ENCODE measurements around the gene RASAL2. TPM values are rescaled to one million over a fixed set of nuclear protein-coding genes. Genes with fewer than 3 reads are reported as not detected.

The RASAL2 gene
- total RNA-seq, 2 donors from 2014 or later, result 31.0 to 34.8 TPM

GRCh38 chr1:178254433-178254832 lies 160.5 kb downstream of the RASAL2 start:
- intact Hi-C loops (cut with DNase I), result no loop called here
- DNase-seq (ENCODE audit: low spot score), result no peak

- DNase-seq (ENCODE audit: low spot score), result no peak
- intact Hi-C loops (cut with DNase I), result no loop called here
Measured at GRCh38 chr1:178258536-178258935, 164.6 kb downstream of the RASAL2 start.

GRCh38 chr1:178262120-178262500 lies 168.2 kb downstream of the RASAL2 start:
- no peak for DNase-seq (ENCODE audit: low spot score)
- intact Hi-C loops (cut with DNase I), result no loop called here

- intact Hi-C loops (cut with DNase I), result no loop called here
- DNase-seq (ENCODE audit: low spot score), result no peak
Measured at GRCh38 chr1:178263341-178263740, 169.4 kb downstream of the RASAL2 start.

- intact Hi-C loops (cut with DNase I), result no loop called here
- no peak for DNase-seq (ENCODE audit: low spot score)
Measured at GRCh38 chr1:178266113-178266512, 172.2 kb downstream of the RASAL2 start.

GRCh38 chr1:178266619-178267066 lies 172.7 kb downstream of the RASAL2 start:
- DNase-seq (ENCODE audit: low spot score), result no peak
- intact Hi-C loops (cut with DNase I), result no loop called here

- DNase-seq (ENCODE audit: low spot score), result no peak
- intact Hi-C loops (cut with DNase I), result no loop called here
Measured at GRCh38 chr1:178267646-178268094, 173.8 kb downstream of the RASAL2 start.

- intact Hi-C loops (cut with DNase I), result no loop called here
- DNase-seq (ENCODE audit: low spot score), result no peak
Measured at GRCh38 chr1:178271471-178271870, 177.6 kb downstream of the RASAL2 start.

- DNase-seq (ENCODE audit: low spot score), result no peak
- intact Hi-C loops (cut with DNase I), result no loop called here
Measured at GRCh38 chr1:178273707-178274410, 180.0 kb downstream of the RASAL2 start.

- intact Hi-C loops (cut with DNase I), result no loop called here
- DNase-seq (ENCODE audit: low spot score), result no peak
Measured at GRCh38 chr1:178275049-178275448, 181.1 kb downstream of the RASAL2 start.

- intact Hi-C loops (cut with DNase I), result no loop called here
- no peak for DNase-seq (ENCODE audit: low spot score)
Measured at GRCh38 chr1:178275553-178275952, 181.6 kb downstream of the RASAL2 start.

GRCh38 chr1:178277793-178278530 lies 184.1 kb downstream of the RASAL2 start:
- no peak for DNase-seq (ENCODE audit: low spot score)
- intact Hi-C loops (cut with DNase I), result no loop called here

- no peak for DNase-seq (ENCODE audit: low spot score)
- intact Hi-C loops (cut with DNase I), result no loop called here
Measured at GRCh38 chr1:178278916-178279686, 185.2 kb downstream of the RASAL2 start.

GRCh38 chr1:178282949-178283367 lies 189.1 kb downstream of the RASAL2 start:
- intact Hi-C loops (cut with DNase I), result loop anchor here in 1 of 2 donors (10.0 kb wide), 1 partner anchor 248 kb away; no protein-coding TSS in a partner anchor
- DNase-seq (ENCODE audit: low spot score), result no peak

- intact Hi-C loops (cut with DNase I), result loop anchor here in 1 of 2 donors (10.0 kb wide), 1 partner anchor 249 kb away; no protein-coding TSS in a partner anchor
- DNase-seq (ENCODE audit: low spot score), result no peak
Measured at GRCh38 chr1:178283409-178283808, 189.5 kb downstream of the RASAL2 start.

GRCh38 chr1:178284058-178284457 lies 190.2 kb downstream of the RASAL2 start:
- intact Hi-C loops (cut with DNase I), result loop anchor here in 1 of 2 donors (10.0 kb wide), 1 partner anchor 249 kb away; no protein-coding TSS in a partner anchor
- no peak for DNase-seq (ENCODE audit: low spot score)

GRCh38 chr1:178291166-178291565 lies 197.3 kb downstream of the RASAL2 start:
- intact Hi-C loops (cut with DNase I), result no loop called here
- DNase-seq (ENCODE audit: low spot score), result no peak

GRCh38 chr1:178294654-178295053 lies 200.8 kb downstream of the RASAL2 start:
- DNase-seq (ENCODE audit: low spot score), result no peak
- intact Hi-C loops (cut with DNase I), result no loop called here

GRCh38 chr1:178300352-178300699 lies 206.4 kb downstream of the RASAL2 start:
- DNase-seq (ENCODE audit: low spot score), result no peak
- intact Hi-C loops (cut with DNase I), result loop anchor here in 1 of 2 donors (5.0 kb wide), 1 partner anchor 567 kb away; no protein-coding TSS in a partner anchor

- DNase-seq (ENCODE audit: low spot score), result no peak
- intact Hi-C loops (cut with DNase I), result loop anchor here in 1 of 2 donors (5.0 kb wide), 1 partner anchor 566 kb away; no protein-coding TSS in a partner anchor
Measured at GRCh38 chr1:178301141-178301540, 207.2 kb downstream of the RASAL2 start.
